Activated CD4-positive, CD25-positive, alpha-beta regulatory T cell treated with anti-CD3 and anti-CD28 coated beads, Interleukin-2, amount 50 U/mL, for 72 hours (primary cell): ENCODE measurements around the gene KLHL12.

ENCODE experiments used
- DNase-seq: peaks from one replicate; pipeline ENCODE4 v3.0.0; 2021

Gene KLHL12

GRCh38 chr1:202880062-202880461 is 47.0 kb downstream of the KLHL12 start:
- DNase-seq: no peak

GRCh38 chr1:202879128-202879527 is 47.9 kb downstream of the KLHL12 start:
- DNase-seq: no peak

- DNase-seq: no peak
These were observed 54.0 kb downstream of the KLHL12 start for GRCh38 chr1:202873026-202873425.

GRCh38 chr1:202871367-202871766 is 55.7 kb downstream of the KLHL12 start:
- no peak for DNase-seq

GRCh38 chr1:202862679-202863560 is 64.1 kb downstream of the KLHL12 start:
- DNase-seq: no peak

GRCh38 chr1:202861420-202862132 is 65.5 kb downstream of the KLHL12 start:
- peak; percentile 53 for DNase-seq

GRCh38 chr1:202860744-202861419 is 66.2 kb downstream of the KLHL12 start:
- DNase-seq: peak; percentile 35

GRCh38 chr1:202858789-202859414 is 68.1 kb downstream of the KLHL12 start:
- DNase-seq: no peak

- DNase-seq: no peak
These were observed 68.7 kb downstream of the KLHL12 start for GRCh38 chr1:202858331-202858730.

GRCh38 chr1:202857136-202857610 is 69.9 kb downstream of the KLHL12 start:
- no peak for DNase-seq

- DNase-seq: no peak
These were observed 71.0 kb downstream of the KLHL12 start for GRCh38 chr1:202856014-202856413.

GRCh38 chr1:202854787-202855186 is 72.2 kb downstream of the KLHL12 start:
- DNase-seq: no peak

- DNase-seq: no peak
These were observed 74.7 kb downstream of the KLHL12 start for GRCh38 chr1:202852163-202852904.

GRCh38 chr1:202850593-202851362 is 76.3 kb downstream of the KLHL12 start:
- DNase-seq: no peak

- no peak for DNase-seq
These were observed 78.9 kb downstream of the KLHL12 start for GRCh38 chr1:202848191-202848542.

GRCh38 chr1:202844935-202845334 is 82.1 kb downstream of the KLHL12 start:
- DNase-seq: no peak

GRCh38 chr1:202844259-202844658 is 82.8 kb downstream of the KLHL12 start:
- no peak for DNase-seq

- no peak for DNase-seq
These were observed 84.0 kb downstream of the KLHL12 start for GRCh38 chr1:202843081-202843480.
